Subcutaneous abdominal adipose tissue (tissue), 5 donors: ENCODE results near the gene PLG.
"Not testable (repeated sequence)": the region's sequence is repeated elsewhere in the genome, so short reads cannot be mapped to it uniquely, and the experiment has no call there.

Source experiments
- H3K27ac ChIP-seq: one replicate; pipeline ENCODE4 v1.7.0; 2013; ENCODE audit warnings: low read depth, mild to moderate bottlenecking, inconsistent platforms, low read length, moderate library complexity
- H3K27me3 ChIP-seq, 5 donors: one replicate each; pipeline ENCODE4 v1.7.0; 2013; ENCODE audit warnings: low read length in 5 of 5, inconsistent platforms in 1 of 5; ENCODE audit not compliant: control insufficient read depth in 5 of 5, insufficient read depth in 4 of 5
- H3K36me3 ChIP-seq, 5 donors: one replicate each; pipeline ENCODE4 v1.7.0; 2013; ENCODE audit warnings: low read length in 5 of 5; ENCODE audit not compliant: control insufficient read depth in 5 of 5, insufficient read depth in 5 of 5
- H3K4me1 ChIP-seq, 5 donors: one replicate each; pipeline ENCODE4 v1.7.0; 2013; ENCODE audit warnings: low read length in 5 of 5, mild to moderate bottlenecking in 3 of 5, moderate library complexity in 1 of 5; ENCODE audit not compliant: control insufficient read depth in 5 of 5, insufficient read depth in 5 of 5
- H3K4me3 ChIP-seq, 5 donors: one replicate each; pipeline ENCODE4 v1.7.0; 2013; ENCODE audit warnings: low read length in 5 of 5, low read depth in 1 of 5
- H3K9ac ChIP-seq, 5 donors: one replicate each; pipeline ENCODE4 v1.7.0; 2013; ENCODE audit warnings: low read length in 5 of 5, mild to moderate bottlenecking in 4 of 5, moderate library complexity in 3 of 5
- H3K9me3 ChIP-seq, 5 donors: one replicate each; pipeline ENCODE4 v1.7.0; 2013; ENCODE audit warnings: low read length in 5 of 5; ENCODE audit not compliant: control insufficient read depth in 5 of 5
- donor health status: healthy.
- donor health status: healthy.
- donor health status: healthy.
- donor health status: healthy.
- donor health status: healthy.

PLG gene

DNA sequence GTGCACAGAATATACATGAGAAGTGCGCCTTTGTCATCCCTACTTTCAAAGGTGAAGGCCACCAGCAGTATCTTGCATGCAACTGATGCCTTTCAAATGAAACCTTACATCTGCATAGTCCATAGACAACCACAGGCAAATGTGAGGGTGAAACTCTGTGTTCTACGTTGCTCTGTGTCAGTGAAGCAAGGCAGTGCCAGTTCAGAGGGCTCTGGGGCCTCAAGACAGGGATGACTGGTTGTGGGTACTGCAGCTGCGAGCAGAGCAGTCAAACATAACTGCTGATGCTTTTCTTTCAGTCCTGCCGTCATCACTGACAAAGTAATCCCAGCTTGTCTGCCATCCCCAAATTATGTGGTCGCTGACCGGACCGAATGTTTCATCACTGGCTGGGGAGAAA is 39.0 kb downstream of the PLG start:
- H3K36me3 ChIP-seq, result not testable (repeated sequence)

DNA sequence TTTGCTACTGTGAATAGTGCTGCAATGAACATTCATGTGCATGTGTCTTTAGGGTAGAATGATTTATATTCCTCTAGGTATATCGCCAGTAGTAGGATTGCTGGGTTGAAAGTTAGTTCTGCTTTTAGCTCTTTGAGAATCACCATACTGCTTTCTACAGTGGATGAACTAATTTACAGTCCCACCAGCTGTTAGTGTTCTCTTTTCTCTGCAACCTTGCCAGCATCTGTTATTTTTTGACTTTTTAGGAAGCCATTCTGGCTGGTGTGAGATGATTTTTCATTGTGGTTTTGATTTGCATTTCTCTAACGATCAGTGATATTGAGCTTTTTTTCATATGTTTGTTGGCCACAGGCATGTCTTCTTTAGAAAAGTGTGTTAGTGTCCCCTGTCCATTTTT is 40.0 kb downstream of the PLG start:
- no peak overlapping the region for H3K4me3 ChIP-seq
- H3K4me1 ChIP-seq, result no peaks in the 10 kb centered on the region
- no peaks in the 10 kb centered on the region for H3K36me3 ChIP-seq
- H3K27ac ChIP-seq, result no peak overlapping the region
- peaks cover 0 to 3% (median 0%) of the 10 kb centered on the region in 5 donors for H3K9me3 ChIP-seq
- H3K27me3 ChIP-seq, result no peaks in the 10 kb centered on the region
- H3K9ac ChIP-seq, result no peak overlapping the region

More for the DNA sequence above, 39.0 kb downstream of the PLG start:
- H3K27ac ChIP-seq, H3K4me3 ChIP-seq, H3K9ac ChIP-seq, H3K27me3 ChIP-seq, H3K9me3 ChIP-seq, H3K4me1 ChIP-seq: not testable (repeated sequence)

DNA sequence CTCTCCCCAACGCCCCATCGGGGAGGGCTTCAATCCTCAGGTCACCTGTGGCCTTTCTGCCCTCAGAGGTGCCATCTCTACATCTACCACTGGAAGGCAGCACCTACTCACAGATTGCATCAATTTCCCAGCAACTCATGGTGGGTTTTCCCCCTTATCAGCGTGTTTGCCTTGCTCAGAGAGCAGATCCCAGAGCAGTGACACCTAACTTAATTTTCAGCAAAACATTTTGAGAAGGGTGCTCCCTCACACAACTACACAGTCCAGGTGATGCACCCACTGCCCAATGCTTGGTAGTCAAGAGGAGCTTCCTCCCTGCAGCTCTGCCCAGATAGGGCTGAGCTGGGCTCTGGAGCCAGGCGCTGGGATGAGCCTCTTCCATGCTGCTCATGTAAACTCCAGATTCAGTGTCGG is 48.2 kb downstream of the PLG start:
- Histone ChIP-seq H3K27me3 (peaks cover 0 to 7% (median 6%) of the 10 kb centered on the region in 5 donors), H3K4me1 (no peaks in the 10 kb centered on the region), H3K36me3 (no peaks in the 10 kb centered on the region), H3K9ac (no peak overlapping the region), H3K4me3 (no peak overlapping the region), H3K27ac (no peak overlapping the region), H3K9me3 (peaks cover 0 to 3% (median 0%) of the 10 kb centered on the region in 5 donors)

DNA sequence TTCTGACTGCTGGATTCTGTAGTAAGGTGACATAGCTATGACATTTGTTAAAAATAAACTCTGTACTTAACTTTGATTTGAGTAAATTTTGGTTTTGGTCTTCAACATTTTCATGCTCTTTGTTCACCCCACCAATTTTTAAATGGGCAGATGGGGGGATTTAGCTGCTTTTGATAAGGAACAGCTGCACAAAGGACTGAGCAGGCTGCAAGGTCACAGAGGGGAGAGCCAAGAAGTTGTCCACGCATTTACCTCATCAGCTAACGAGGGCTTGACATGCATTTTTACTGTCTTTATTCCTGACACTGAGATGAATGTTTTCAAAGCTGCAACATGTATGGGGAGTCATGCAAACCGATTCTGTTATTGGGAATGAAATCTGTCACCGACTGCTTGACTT is 51.2 kb downstream of the PLG start:
- not testable (repeated sequence) for H3K36me3 ChIP-seq, H3K9me3 ChIP-seq, H3K27ac ChIP-seq, H3K9ac ChIP-seq, H3K4me1 ChIP-seq, H3K27me3 ChIP-seq, H3K4me3 ChIP-seq

DNA sequence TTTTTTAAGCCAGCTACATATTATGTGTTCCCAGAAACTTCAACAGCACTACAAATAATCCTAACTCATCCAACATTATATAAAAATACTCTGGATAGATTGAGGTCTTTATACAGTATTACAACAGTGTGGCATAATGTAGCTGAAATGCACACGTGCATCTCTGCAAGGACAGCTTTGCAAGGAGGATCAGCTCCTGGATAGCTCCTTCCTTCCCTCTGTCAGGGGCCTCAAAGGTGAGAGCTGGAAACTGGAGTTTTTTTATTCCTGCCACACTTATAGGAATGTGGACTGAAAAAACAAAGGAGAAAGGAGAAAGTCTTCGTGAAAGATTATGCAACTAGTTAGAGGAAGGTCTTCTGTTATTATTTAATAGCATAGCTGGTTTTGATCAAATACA is 53.1 kb downstream of the PLG start:
- Histone ChIP-seq H3K36me3 (no peaks in the 10 kb centered on the region), H3K27ac (no peak overlapping the region), H3K4me1 (no peaks in the 10 kb centered on the region), H3K4me3 (no peak overlapping the region), H3K9me3 (peaks cover 0 to 4% (median 0%) of the 10 kb centered on the region in 5 donors), H3K9ac (no peak overlapping the region), H3K27me3 (peaks cover 0 to 4% (median 2%) of the 10 kb centered on the region in 5 donors)

DNA sequence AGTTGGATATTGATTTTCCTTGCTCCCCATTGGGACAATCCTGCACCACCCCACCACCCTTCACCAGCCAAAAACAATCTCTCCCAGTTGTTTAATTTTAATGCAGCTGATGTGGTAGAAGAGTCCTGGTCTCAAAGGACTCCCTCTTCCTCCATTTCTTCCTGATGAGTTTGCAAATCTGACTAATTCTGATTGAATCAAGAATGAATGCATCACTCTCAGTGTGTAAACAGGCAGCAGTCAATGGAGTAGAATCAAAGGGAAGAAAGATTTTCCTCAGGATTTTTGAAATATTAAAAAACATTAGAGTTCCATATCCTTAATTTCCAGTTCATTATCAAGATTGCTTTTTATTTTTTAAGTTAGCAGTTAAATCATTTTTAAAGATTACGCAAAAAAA is 54.0 kb downstream of the PLG start:
- Histone ChIP-seq H3K9ac (no peak overlapping the region), H3K27me3 (peaks cover 0 to 2% (median 0%) of the 10 kb centered on the region in 5 donors), H3K36me3 (no peaks in the 10 kb centered on the region), H3K9me3 (peaks cover 0 to 4% (median 0%) of the 10 kb centered on the region in 5 donors), H3K4me3 (no peak overlapping the region), H3K4me1 (no peaks in the 10 kb centered on the region), H3K27ac (no peak overlapping the region)

DNA sequence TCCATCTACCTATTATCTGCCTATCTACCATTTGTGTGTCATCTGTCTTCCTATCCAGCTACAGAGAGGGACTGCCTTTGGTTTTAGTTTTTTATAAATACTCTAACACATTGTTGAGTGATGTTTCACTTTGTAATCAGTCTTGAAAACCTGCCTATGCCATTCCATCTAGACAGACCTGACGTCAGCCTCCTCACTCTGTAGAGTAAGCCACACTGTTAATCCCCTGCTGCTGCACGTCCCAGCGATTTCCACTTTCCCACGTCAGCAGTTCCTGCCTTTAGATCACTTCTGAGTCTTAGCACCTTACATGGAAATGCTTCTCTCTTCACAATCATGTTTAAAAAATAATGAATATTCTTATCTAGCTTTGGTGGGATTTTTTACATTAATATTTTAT is 54.8 kb downstream of the PLG start:
- Histone ChIP-seq H3K27me3 (peaks cover 0 to 2% (median 0%) of the 10 kb centered on the region in 5 donors), H3K27ac (no peak overlapping the region), H3K4me1 (no peaks in the 10 kb centered on the region), H3K36me3 (no peaks in the 10 kb centered on the region), H3K9ac (no peak overlapping the region), H3K9me3 (peaks cover 0 to 4% (median 0%) of the 10 kb centered on the region in 5 donors), H3K4me3 (no peak overlapping the region)

DNA sequence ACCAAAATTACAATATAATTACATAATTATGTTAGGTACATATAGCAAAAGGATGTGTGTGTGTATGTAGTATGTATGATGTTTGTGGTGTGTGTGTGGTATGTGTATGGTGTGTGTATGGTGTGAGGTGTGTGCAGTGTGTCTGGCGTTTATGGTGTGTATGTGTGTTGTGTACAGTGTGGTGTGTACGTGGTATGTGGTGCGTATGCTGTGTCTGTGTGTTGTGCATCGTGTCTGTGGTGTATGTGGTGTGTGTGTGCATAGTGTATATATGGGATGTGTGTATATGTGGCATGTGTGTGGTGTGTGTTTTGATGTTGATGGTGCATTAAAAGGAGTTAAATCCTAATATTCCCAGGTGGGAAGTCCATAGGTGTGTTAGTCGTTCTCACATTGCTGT is 62.8 kb downstream of the PLG start:
- H3K27me3 ChIP-seq, result peaks cover 0 to 13% (median 4%) of the 10 kb centered on the region in 5 donors

DNA sequence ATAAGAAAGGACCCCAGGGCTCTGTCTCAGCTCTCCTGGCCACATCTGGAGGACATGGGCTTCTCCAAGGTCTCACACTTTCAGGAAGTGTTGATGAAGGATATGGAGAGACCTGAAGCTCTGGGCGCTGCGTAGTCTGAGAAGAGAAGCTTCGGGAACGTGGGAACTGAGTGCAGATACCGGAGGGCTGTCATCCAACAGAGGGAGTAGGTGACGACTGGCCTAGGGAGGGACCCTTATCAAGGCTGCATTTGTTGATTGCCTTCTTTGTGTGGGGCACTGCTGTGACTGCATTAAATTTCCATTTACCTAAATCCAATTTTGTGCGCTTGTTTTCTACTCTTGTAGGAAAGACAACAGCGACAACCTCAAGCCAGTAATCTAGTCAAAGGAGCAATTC is 63.4 kb downstream of the PLG start:
- Histone ChIP-seq H3K27ac (no peak overlapping the region), H3K4me1 (peaks cover 0 to 10% (median 7%) of the 10 kb centered on the region in 5 donors), H3K9me3 (peaks cover 2 to 10% (median 5%) of the 10 kb centered on the region in 5 donors), H3K27me3 (peaks cover 0 to 13% (median 4%) of the 10 kb centered on the region in 5 donors), H3K9ac (no peak overlapping the region), H3K4me3 (no peak overlapping the region), H3K36me3 (no peaks in the 10 kb centered on the region)

More for the DNA sequence above, 62.8 kb downstream of the PLG start:
- Histone ChIP-seq H3K27ac (no peak overlapping the region), H3K4me3 (no peak overlapping the region), H3K4me1 (peaks cover 0 to 10% (median 7%) of the 10 kb centered on the region in 5 donors), H3K9ac (no peak overlapping the region), H3K9me3 (peaks cover 2 to 10% (median 5%) of the 10 kb centered on the region in 5 donors), H3K36me3 (no peaks in the 10 kb centered on the region)

DNA sequence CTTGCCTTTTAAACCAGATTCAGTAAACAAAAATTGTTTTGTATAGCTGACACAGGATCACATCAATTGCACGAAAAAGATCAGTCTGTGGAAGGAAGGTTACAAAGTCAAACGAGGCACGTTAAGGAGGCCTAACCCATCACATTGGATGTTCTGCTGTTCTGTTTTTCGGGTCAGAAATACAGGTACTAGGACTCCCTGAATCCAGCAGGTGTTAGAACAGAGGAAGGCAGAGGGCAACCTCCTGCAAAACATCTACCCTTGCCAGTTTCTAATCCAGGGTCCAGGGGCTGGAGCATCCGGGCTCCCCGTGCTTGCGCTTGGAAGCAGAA is 64.6 kb downstream of the PLG start:
- Histone ChIP-seq H3K27me3 (peaks cover 0 to 13% (median 4%) of the 10 kb centered on the region in 5 donors), H3K36me3 (no peaks in the 10 kb centered on the region), H3K27ac (no peak overlapping the region), H3K9ac (no peak overlapping the region), H3K9me3 (peaks cover 0 to 10% (median 5%) of the 10 kb centered on the region in 5 donors), H3K4me1 (peaks cover 0 to 10% (median 7%) of the 10 kb centered on the region in 5 donors), H3K4me3 (peak overlapping the region in 1 of 5 donors; percentile 48)
